HUDEP-2 (cell line): ENCODE results near the gene POMP.
"Not testable (repeated sequence)": the region's sequence is repeated elsewhere in the genome, so short reads cannot be mapped to it uniquely, and the experiment has no call there.

ENCODE experiments used
- DNase-seq, 76 experiments: peaks; one replicate each; lab custom pipeline; 2025; ENCODE audit not compliant: unreplicated experiment in 76 of 76; lab: John Stamatoyannopoulos, UW

Gene POMP

GRCh38 chr13:28636677-28637317 lies 22.1 kb upstream of the POMP start:
- peak in 38 of 76 experiments; percentile 1 to 48 (median 20) for DNase-seq

GRCh38 chr13:28637714-28638355 lies 21.1 kb upstream of the POMP start:
- DNase-seq: no peak

- DNase-seq: no peak
These were observed 20.2 kb upstream of the POMP start for GRCh38 chr13:28638756-28639155.

- DNase-seq: no peak
These were observed 17.9 kb upstream of the POMP start for GRCh38 chr13:28640861-28641599.

GRCh38 chr13:28641600-28641926 lies 17.4 kb upstream of the POMP start:
- no peak for DNase-seq

- no peak for DNase-seq
These were observed 8.6 kb upstream of the POMP start for GRCh38 chr13:28650284-28650683.

GRCh38 chr13:28651810-28652401 lies 7.0 kb upstream of the POMP start:
- DNase-seq: no peak

GRCh38 chr13:28653111-28653510 lies 5.8 kb upstream of the POMP start:
- DNase-seq: no peak

- DNase-seq: no peak
These were observed 4.7 kb upstream of the POMP start for GRCh38 chr13:28654276-28654675.

- DNase-seq: no peak
These were observed 3.4 kb upstream of the POMP start for GRCh38 chr13:28655561-28655960.

GRCh38 chr13:28657784-28658538 lies 969 bp upstream of the POMP start:
- peak in 3 of 76 experiments; percentile 4 to 6 (median 4) for DNase-seq

- no peak for DNase-seq
These were observed 463 bp upstream of the POMP start for GRCh38 chr13:28658539-28658795.

- peak in 2 of 76 experiments; percentile 2 to 17 for DNase-seq
These were observed 666 bp downstream of the POMP start for GRCh38 chr13:28659621-28659970.

GRCh38 chr13:28666897-28667488 lies 8.1 kb downstream of the POMP start:
- no peak for DNase-seq

- no peak for DNase-seq
These were observed 12.3 kb downstream of the POMP start for GRCh38 chr13:28671126-28671792.

GRCh38 chr13:28678809-28679208 lies 19.9 kb downstream of the POMP start:
- DNase-seq: no peak

GRCh38 chr13:28679628-28680027 lies 20.7 kb downstream of the POMP start:
- DNase-seq: no peak

- DNase-seq: no peak
These were observed 21.6 kb downstream of the POMP start for GRCh38 chr13:28680541-28680940.

GRCh38 chr13:28683169-28683568 lies 24.2 kb downstream of the POMP start:
- not testable (repeated sequence) for DNase-seq

GRCh38 chr13:28684257-28684656 lies 25.3 kb downstream of the POMP start:
- DNase-seq: no peak
